ENCODE results near the gene WEE2.

DNA sequence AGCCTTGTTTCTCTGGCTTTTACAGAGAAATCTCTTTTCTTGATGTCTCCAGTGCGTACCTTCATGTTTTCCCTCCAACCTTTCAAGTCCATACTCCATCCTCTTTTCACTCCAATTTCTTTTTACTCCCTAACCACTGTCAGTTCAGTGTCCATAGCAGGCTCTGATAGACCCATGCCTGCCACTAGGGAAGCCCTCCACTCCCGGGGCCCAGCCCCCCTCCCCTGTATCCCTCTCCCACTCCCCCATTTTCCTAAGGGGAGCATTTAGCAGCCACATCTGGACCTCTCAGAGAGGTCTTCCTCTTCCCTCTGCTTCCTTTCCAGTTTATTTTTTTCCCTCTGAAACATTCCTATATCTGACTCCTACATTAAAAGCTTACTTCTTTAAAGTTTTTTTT lies 39.3 kb upstream of the WEE2 start:
- TF ChIP-seq MAX (IDR thresholded peaks at IDR 0.05) (no peak), CBX3 (IDR thresholded peaks at IDR 0.05; ENCODE audit: low read depth) (no peak), TCF7L2 (IDR thresholded peaks at IDR 0.05; ENCODE audit: borderline replicate concordance, extremely low read depth, insufficient read depth, insufficient read length) (no peak), EZH2 (IDR thresholded peaks at IDR 0.05) (no peak), POLR2AphosphoS5 (IDR thresholded peaks at IDR 0.05; ENCODE audit: low read depth, low read length) (no peak), RAD21 (IDR thresholded peaks at IDR 0.05; ENCODE audit: low read depth) (no peak), CTCF (IDR thresholded peaks at IDR 0.05 in 2 of 3, conservative IDR thresholded peaks at IDR 0.05 in 1 of 3; ENCODE audit: borderline replicate concordance in 1 of 3, insufficient read depth in 1 of 3, low read depth in 2 of 3, low read length in 2 of 3) (no peak), ZNF274 (IDR thresholded peaks at IDR 0.05; ENCODE audit: low read depth, low read length) (no peak), SRF (IDR thresholded peaks at IDR 0.05; ENCODE audit: low read depth) (no peak)
- TF ChIP-seq, protein P1, sequence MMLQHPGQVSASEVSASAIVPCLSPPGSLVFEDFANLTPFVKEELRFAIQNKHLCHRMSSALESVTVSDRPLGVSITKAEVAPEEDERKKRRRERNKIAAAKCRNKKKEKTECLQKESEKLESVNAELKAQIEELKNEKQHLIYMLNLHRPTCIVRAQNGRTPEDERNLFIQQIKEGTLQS (IDR thresholded peaks at IDR 0.05), result no peak
- TF ChIP-seq, protein P2, sequence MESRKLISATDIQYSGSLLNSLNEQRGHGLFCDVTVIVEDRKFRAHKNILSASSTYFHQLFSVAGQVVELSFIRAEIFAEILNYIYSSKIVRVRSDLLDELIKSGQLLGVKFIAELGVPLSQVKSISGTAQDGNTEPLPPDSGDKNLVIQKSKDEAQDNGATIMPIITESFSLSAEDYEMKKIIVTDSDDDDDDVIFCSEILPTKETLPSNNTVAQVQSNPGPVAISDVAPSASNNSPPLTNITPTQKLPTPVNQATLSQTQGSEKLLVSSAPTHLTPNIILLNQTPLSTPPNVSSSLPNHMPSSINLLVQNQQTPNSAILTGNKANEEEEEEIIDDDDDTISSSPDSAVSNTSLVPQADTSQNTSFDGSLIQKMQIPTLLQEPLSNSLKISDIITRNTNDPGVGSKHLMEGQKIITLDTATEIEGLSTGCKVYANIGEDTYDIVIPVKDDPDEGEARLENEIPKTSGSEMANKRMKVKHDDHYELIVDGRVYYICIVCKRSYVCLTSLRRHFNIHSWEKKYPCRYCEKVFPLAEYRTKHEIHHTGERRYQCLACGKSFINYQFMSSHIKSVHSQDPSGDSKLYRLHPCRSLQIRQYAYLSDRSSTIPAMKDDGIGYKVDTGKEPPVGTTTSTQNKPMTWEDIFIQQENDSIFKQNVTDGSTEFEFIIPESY (IDR thresholded peaks at IDR 0.05; ENCODE audit: extremely low read depth, insufficient replicate concordance, low read length), result no peak
